Neural progenitor cell (in vitro differentiated cells): ENCODE data around the gene AQR.

Source experiments
- CTCF ChIP-seq: fragments of 200-600 bp; sonication (generic); IDR thresholded peaks from 2 replicates; pipeline ENCODE4 v1.5.1; 2017; ENCODE audit warnings: antibody characterized with exemption, mild to moderate bottlenecking
- EZH2 ChIP-seq: fragments of 200-600 bp; sonication (generic); IDR thresholded peaks from 2 replicates; pipeline ENCODE4 v1.6.1; 2017; ENCODE audit warnings: antibody characterized with exemption, mild to moderate bottlenecking, moderate library complexity
- EZH2phosphoT487 ChIP-seq: fragments of 200-600 bp; sonication (generic); IDR thresholded peaks from 2 replicates; pipeline ENCODE4 v1.6.1; 2017; ENCODE audit warnings: antibody characterized with exemption

GRCh38 chr15:34879107-34879506, 90.4 kb downstream of the AQR start:
- TF ChIP-seq CTCF: no peak
- no peak for TF ChIP-seq EZH2phosphoT487
- TF ChIP-seq EZH2: no peak
